SK-N-SH (cell line): ENCODE measurements around the gene CUX1. TPM values are rescaled to one million over a fixed set of nuclear protein-coding genes. Genes with fewer than 3 reads are reported as not detected.
A peak's percentile ranks its signal among the peaks of the same experiment; 100 is the strongest.

Experiments
- CTCF ChIA-PET: fragments of 300-600, 350-600 bp; formaldehyde crosslinking; extraction: SDS; loops from one replicate; lab custom pipeline; 2021; lab: Yijun Ruan, JAX
- POLR2A ChIA-PET: fragments of 350-600 bp; sonication (Branson Sonifier 250); formaldehyde crosslinking; extraction: SDS; loops from one replicate; lab custom pipeline; 2020; ENCODE audit warnings: antibody characterized with exemption, inconsistent platforms; lab: Yijun Ruan, JAX
- DNase-seq: peaks from one replicate; pipeline ENCODE4 v3.0.0; 2012
- H2AFZ ChIP-seq: fragments of 200-600 bp; sonication (generic); 2 replicates; pipeline ENCODE4 v1.8.1; 2016; ENCODE audit warnings: antibody characterized with exemption, mild to moderate bottlenecking, low read depth
- H3F3A ChIP-seq: fragments of 200-600 bp; sonication (generic); replicated peaks from 2 replicates; pipeline ENCODE3; 2016; ENCODE audit warnings: antibody characterized with exemption, mild to moderate bottlenecking; ENCODE audit not compliant: insufficient read depth
- H3K27ac ChIP-seq, 2 experiments: fragments of 200-500 bp in 1 of 2; fragments of 200-600 bp in 1 of 2; sonication (Bioruptor generic) in 1 of 2; sonication (generic), shearing (Covaris generic) in 1 of 2; 2 replicates each; pipeline versions ENCODE4 v1.5.1 to v1.6.1; 2014 to 2016; ENCODE audit warnings: low read depth in 2 of 2, inconsistent platforms in 1 of 2, low read length in 1 of 2, mild to moderate bottlenecking in 1 of 2, mixed read lengths in 1 of 2
- H3K27me3 ChIP-seq: fragments of 200-600 bp; sonication (generic), shearing (Covaris generic); 2 replicates; pipeline ENCODE4 v1.6.1; 2016; ENCODE audit warnings: mixed run types; ENCODE audit not compliant: insufficient read depth
- H3K36me3 ChIP-seq, 2 experiments: fragments of 200-500 bp in 1 of 2; fragments of 200-600 bp in 1 of 2; sonication (Bioruptor generic) in 1 of 2; sonication (generic) in 1 of 2; replicated peaks in 1 of 2; 2 replicates each; pipeline versions ENCODE3 to v1.5.1; 2014 to 2016; ENCODE audit warnings: low read length in 1 of 2, mild to moderate bottlenecking in 1 of 2; ENCODE audit not compliant: insufficient read depth in 2 of 2, control insufficient read depth in 1 of 2
- H3K4me1 ChIP-seq, 2 experiments: fragments of 200-500 bp in 1 of 2; fragments of 200-600 bp in 1 of 2; sonication (Bioruptor generic) in 1 of 2; sonication (generic), shearing (Covaris generic) in 1 of 2; 2 replicates each; pipeline versions ENCODE4 v1.5.1 to v1.6.1; 2014 to 2016; ENCODE audit warnings: low read depth in 1 of 2, low read length in 1 of 2, mixed run types in 1 of 2; ENCODE audit not compliant: insufficient read depth in 2 of 2, control insufficient read depth in 1 of 2
- H3K4me2 ChIP-seq: fragments of 200-600 bp; sonication (generic), shearing (Covaris generic); 2 replicates; pipeline ENCODE4 v1.6.1; 2017; ENCODE audit warnings: mixed run types
- H3K4me3 ChIP-seq, 2 experiments: fragments of 200-500 bp in 1 of 2; fragments of 200-600 bp in 1 of 2; sonication (Bioruptor generic) in 1 of 2; sonication (generic), shearing (Covaris generic) in 1 of 2; 2 replicates each; pipeline versions ENCODE4 v1.5.1 to v1.8.1; 2014 to 2016; ENCODE audit warnings: low read depth in 2 of 2, inconsistent platforms in 1 of 2, low read length in 1 of 2, mild to moderate bottlenecking in 1 of 2, mixed read lengths in 1 of 2, moderate library complexity in 1 of 2
- H3K79me2 ChIP-seq: fragments of 200-600 bp; sonication (generic); 2 replicates; pipeline ENCODE4 v1.8.1; 2017; ENCODE audit warnings: mild to moderate bottlenecking; ENCODE audit not compliant: insufficient read depth
- H3K9ac ChIP-seq: fragments of 200-600 bp; sonication (generic); 2 replicates; pipeline ENCODE4 v1.6.1; 2017; ENCODE audit warnings: mixed run types
- H3K9me2 ChIP-seq: fragments of 200-600 bp; sonication (generic); 2 replicates; pipeline ENCODE4 v1.6.1; 2017; ENCODE audit warnings: mixed run types
- H3K9me3 ChIP-seq: fragments of 200-600 bp; sonication (generic); 2 replicates; pipeline ENCODE4 v1.6.1; 2017; ENCODE audit warnings: mixed run types, mild to moderate bottlenecking, moderate library complexity
- H4K20me1 ChIP-seq: fragments of 200-600 bp; sonication (generic); 2 replicates; pipeline ENCODE4 v1.6.1; 2017; ENCODE audit warnings: mild to moderate bottlenecking, mixed run types; ENCODE audit not compliant: insufficient read depth
- CHD2 ChIP-seq: fragments of 150-350 bp; IDR thresholded peaks from 2 replicates; pipeline ENCODE4 v1.6.1; 2018; ENCODE audit warnings: low read length; ENCODE audit not compliant: partially characterized antibody
- CTCF ChIP-seq: fragments of 200-600 bp; sonication (generic); IDR thresholded peaks from 2 replicates; pipeline ENCODE4 v1.6.1; 2017; ENCODE audit warnings: antibody characterized with exemption, mild to moderate bottlenecking, moderate library complexity
- EP300 ChIP-seq, 2 experiments: IDR thresholded peaks; 2 replicates each; pipeline versions ENCODE4 v1.4.0 to v1.6.1; 2012; ENCODE audit warnings: borderline replicate concordance in 1 of 2, low read depth in 1 of 2, low read length in 1 of 2
- FOXJ3 ChIP-seq: sonication (generic); formaldehyde crosslinking; IDR thresholded peaks from 2 replicates; pipeline ENCODE4 v1.5.1; 2020; ENCODE audit warnings: mild to moderate bottlenecking, missing genetic modification reagents
- GABPA ChIP-seq: IDR thresholded peaks from 2 replicates; pipeline ENCODE4 v1.4.0; 2012; ENCODE audit warnings: low read depth, mild to moderate bottlenecking
- GATA2 ChIP-seq: sonication (generic); formaldehyde crosslinking; IDR thresholded peaks from 2 replicates; pipeline ENCODE4 v1.5.0; 2020; ENCODE audit warnings: mild to moderate bottlenecking, missing genetic modification reagents
- IRF3 ChIP-seq: fragments of 150-350 bp; IDR thresholded peaks from 2 replicates; pipeline ENCODE4 v1.6.1; 2016; ENCODE audit warnings: mild to moderate bottlenecking, low read depth, low read length
- MEF2A ChIP-seq: IDR thresholded peaks from 2 replicates; pipeline ENCODE4 v1.4.0; 2012; ENCODE audit warnings: low read depth, borderline replicate concordance
- NRF1 ChIP-seq: IDR thresholded peaks from 2 replicates; pipeline ENCODE4 v1.6.1; 2012; ENCODE audit warnings: low read depth, mild to moderate bottlenecking, low read length
- RAD21 ChIP-seq: IDR thresholded peaks from 2 replicates; pipeline ENCODE4 v1.6.1; 2012; ENCODE audit warnings: mild to moderate bottlenecking, low read length
- REST ChIP-seq: IDR thresholded peaks from 2 replicates; pipeline ENCODE4 v1.6.1; 2012; ENCODE audit warnings: mild to moderate bottlenecking, low read depth, low read length, moderate library complexity
- RFX5 ChIP-seq: IDR thresholded peaks from 2 replicates; pipeline ENCODE4 v1.6.1; 2012; ENCODE audit warnings: mild to moderate bottlenecking, improper control_type of control experiment, low read length
- SIN3A ChIP-seq: IDR thresholded peaks from 2 replicates; pipeline ENCODE4 v1.6.1; 2012; ENCODE audit warnings: low read depth, mild to moderate bottlenecking, low read length, moderate library complexity, borderline replicate concordance
- SMC3 ChIP-seq: IDR thresholded peaks from 2 replicates; pipeline ENCODE4 v1.6.1; 2012; ENCODE audit warnings: low read depth, low read length, improper control_type of control experiment
- TCF12 ChIP-seq: IDR thresholded peaks from 2 replicates; pipeline ENCODE4 v1.4.0; 2012
- USF2 ChIP-seq: fragments of 150-350 bp; IDR thresholded peaks from 2 replicates; pipeline ENCODE4 v1.6.1; 2017; ENCODE audit warnings: antibody characterized with exemption, low read length, low read depth, borderline replicate concordance
- ZBTB33 ChIP-seq: IDR thresholded peaks from 2 replicates; pipeline ENCODE4 v1.4.0; 2012; ENCODE audit warnings: low read depth, borderline replicate concordance
- WGBS: methylation state at CpG from one replicate; pipeline ENCODE4 v1.1.6; 2017; ENCODE audit warnings: low lambda C conversion rate; 5-methylcytosine and 5-hydroxymethylcytosine counted together
- polyA plus RNA-seq, 3 experiments: library from polyadenylated mRNA; depleted of rRNA; stranded (reverse); fragments of >200 nt; gene quantifications; 2 replicates each; pipeline ENCODE4 v1.2.3, GENCODE V29; 2012

The CUX1 gene
- polyA plus RNA-seq, 1 of the 3 experiments (the other 2 are of a cell fraction): 68.6 TPM

GRCh38 chr7:101945034-101945758 lies 127.8 kb downstream of the CUX1 start:
- POLR2A ChIA-PET: no interaction called here
- H3K4me3 ChIP-seq: no peak overlapping the region
- H3K36me3 ChIP-seq: no peaks in the 10 kb centered on the region
- H3F3A ChIP-seq: peaks cover 28% of the 10 kb centered on the region
- no peaks in the 10 kb centered on the region for H3K9me3 ChIP-seq
- H3K4me1 ChIP-seq: peaks cover 31 to 83% of the 10 kb centered on the region in 2 experiments
- H4K20me1 ChIP-seq: no peaks in the 10 kb centered on the region
- CTCF ChIA-PET: interaction anchor here (0.6 to 1.1 kb wide), 2 partner anchors 281 to 291 kb away, joined by 3 read pairs; no protein-coding TSS in a partner anchor
- no peak overlapping the region; a peak in 1 of 4 replicates for H3K27ac ChIP-seq
- H3K9ac ChIP-seq: no peak overlapping the region
- no peak overlapping the region for H3K4me2 ChIP-seq
- H3K9me2 ChIP-seq: no peaks in the 10 kb centered on the region
- no peak for DNase-seq
- TF ChIP-seq CHD2 (no peak), EP300 (IDR thresholded peaks at IDR 0.05; ENCODE audit: borderline replicate concordance in 1 of 2, low read depth in 1 of 2, low read length in 1 of 2) (no peak), RFX5 (no peak), GATA2 (no peak), MEF2A (no peak), GABPA (no peak), SIN3A (no peak), NRF1 (no peak)
- 93% methylated on average over 15 of the region's 15 CpGs for WGBS
- no peak overlapping the region for H2AFZ ChIP-seq
- H3K27me3 ChIP-seq: no peaks in the 10 kb centered on the region
- peaks cover 69% of the 10 kb centered on the region for H3K79me2 ChIP-seq

GRCh38 chr7:101947899-101948298 lies 130.5 kb downstream of the CUX1 start:
- H2AFZ ChIP-seq: no peak overlapping the region
- H3K4me3 ChIP-seq: no peak overlapping the region
- H4K20me1 ChIP-seq: no peaks in the 10 kb centered on the region
- peak; percentile 88 for DNase-seq
- H3K36me3 ChIP-seq: no peaks in the 10 kb centered on the region
- peaks cover 22% of the 10 kb centered on the region for H3F3A ChIP-seq
- no peak overlapping the region for H3K9ac ChIP-seq
- H3K4me2 ChIP-seq: peak overlapping the region; percentile 28
- H3K4me1 ChIP-seq: peaks cover 25 to 66% of the 10 kb centered on the region in 2 experiments
- CTCF ChIA-PET: interaction anchor here (0.8 to 2.1 kb wide), 9 partner anchors 11 to 358 kb away, joined by 3 to 7 read pairs (median 4); no protein-coding TSS in a partner anchor
- H3K27me3 ChIP-seq: no peaks in the 10 kb centered on the region
- H3K9me2 ChIP-seq: no peaks in the 10 kb centered on the region
- POLR2A ChIA-PET: no interaction called here
- peaks cover 78% of the 10 kb centered on the region for H3K79me2 ChIP-seq
- H3K27ac ChIP-seq: peak overlapping the region; percentile 38 to 89; a peak in 3 of 4 replicates
- WGBS: 47% methylated on average over 10 of the region's 10 CpGs
- H3K9me3 ChIP-seq: no peaks in the 10 kb centered on the region
- TF ChIP-seq FOXJ3 (CRISPR knock-in tag) (peak; percentile 97), RAD21 (peak; percentile 56), GABPA (no peak), IRF3 (no peak), TCF12 (peak; percentile 52), SMC3 (no peak; the same call in 1 of the 2 replicates), CHD2 (peak; percentile 97), CTCF (no peak), ZBTB33 (no peak), REST (no peak), USF2 (no peak)
